Activated CD8-positive, alpha-beta memory T cell treated with anti-CD3 and anti-CD28 coated beads, Interleukin-2, amount 50 U/mL, for 4 hours (primary cell): ENCODE results near the gene ITPR1.

ENCODE experiments used
- DNase-seq: peaks from one replicate; pipeline ENCODE4 v3.0.0-alpha.2; 2020

ITPR1 gene

DNA sequence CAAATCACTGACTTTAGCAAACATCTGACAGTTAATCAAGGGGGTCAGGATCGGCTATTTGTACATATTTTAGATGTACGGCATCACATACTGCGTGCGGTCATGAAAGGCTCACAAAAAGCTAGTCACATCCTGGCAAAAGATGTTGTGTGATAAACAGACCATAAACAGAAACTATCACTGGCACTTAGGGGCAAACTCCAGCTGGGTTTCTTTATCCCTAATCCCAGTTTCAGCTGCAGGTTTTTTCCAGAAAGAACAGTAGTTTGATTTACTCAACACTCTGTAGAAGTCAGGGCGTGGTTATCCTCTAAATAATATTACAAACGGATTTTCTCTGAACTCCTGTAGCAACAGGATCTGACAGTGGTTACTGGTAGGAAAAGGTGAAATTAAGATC, 373.7 kb downstream of the ITPR1 start:
- DNase-seq: no peak

DNA sequence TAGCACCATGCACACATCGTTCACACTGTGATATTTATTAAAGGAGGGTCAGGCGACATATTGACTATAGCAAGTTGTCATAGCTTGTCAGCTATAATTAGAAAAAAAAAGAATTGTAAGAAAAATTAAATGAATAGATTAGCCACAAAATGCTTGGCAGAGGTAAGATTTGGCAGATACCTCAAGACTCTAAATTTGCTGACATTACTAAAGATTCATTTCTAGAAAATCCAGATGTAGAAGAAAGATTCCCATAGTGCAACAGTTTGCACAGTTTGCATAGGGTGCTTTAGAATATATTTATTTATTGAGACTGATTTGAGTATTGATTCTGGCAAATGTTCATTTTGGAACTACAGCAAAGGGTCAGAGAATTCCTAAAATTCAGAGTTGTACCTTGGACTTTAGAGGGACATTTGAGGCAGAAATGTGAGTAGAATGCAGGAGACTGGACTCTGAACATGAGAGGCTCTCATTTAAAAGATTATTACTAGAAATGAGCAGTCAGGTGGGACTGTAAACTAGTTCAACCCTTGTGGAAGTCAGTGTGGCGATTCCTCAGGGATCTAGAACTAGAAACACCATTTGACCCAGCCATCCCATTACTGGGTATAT, 384.1 kb downstream of the ITPR1 start:
- no peak for DNase-seq

DNA sequence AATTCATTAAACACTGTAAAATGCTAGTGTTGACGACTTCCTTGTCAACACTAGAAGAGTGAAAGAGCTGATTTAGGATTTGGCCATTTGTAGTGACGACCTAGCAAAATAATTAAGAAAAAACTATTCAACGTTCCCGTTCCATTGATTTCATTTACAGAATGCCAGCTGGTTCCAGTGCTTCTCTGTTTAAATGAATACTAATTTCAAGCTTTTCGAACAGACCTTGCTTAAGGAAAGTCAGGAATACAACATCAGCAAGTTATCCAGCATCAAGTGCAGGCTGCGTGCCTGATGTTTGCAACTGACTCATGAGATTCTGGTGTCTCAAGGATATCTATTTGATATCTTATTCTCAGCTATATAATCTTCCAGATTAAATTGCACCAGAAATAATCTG, 387.7 kb downstream of the ITPR1 start:
- DNase-seq: no peak

DNA sequence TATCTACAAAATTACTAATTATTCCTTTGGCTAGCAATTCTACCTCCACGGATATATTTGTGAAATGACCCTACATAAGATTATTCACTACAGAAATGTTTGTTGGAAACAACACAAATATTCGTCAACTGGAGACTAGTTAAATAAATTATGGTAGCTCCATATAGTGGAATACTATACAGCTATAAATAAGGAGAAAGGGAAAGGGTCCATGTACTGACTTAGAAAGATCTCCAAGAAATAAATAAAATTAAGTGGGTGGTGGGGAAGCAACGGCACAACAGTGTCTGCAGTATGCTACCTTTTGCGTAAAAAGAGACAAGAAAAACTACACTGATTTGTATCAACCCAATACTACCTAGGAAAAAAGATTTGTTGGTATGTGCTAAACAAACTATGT, 389.4 kb downstream of the ITPR1 start:
- DNase-seq: no peak

DNA sequence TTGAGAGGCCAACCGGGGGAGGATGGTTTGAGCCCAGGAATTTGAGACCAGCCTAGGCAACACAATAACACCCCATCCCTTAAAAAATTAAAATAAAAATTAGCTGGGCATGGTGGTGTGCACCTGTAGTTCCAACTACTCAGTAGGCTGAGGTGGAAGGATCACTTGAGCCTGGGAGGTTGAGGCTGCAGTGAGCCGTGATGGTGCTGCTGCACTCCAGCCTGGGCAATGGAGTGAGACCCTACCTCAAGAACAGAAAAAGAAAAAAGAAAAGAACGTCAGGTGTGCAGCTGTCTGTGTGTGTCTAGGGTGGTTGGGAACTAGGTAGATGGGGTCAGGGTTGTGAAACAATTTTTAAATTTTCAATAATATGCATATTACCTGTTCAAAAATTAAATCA, 389.9 kb downstream of the ITPR1 start:
- no peak for DNase-seq

DNA sequence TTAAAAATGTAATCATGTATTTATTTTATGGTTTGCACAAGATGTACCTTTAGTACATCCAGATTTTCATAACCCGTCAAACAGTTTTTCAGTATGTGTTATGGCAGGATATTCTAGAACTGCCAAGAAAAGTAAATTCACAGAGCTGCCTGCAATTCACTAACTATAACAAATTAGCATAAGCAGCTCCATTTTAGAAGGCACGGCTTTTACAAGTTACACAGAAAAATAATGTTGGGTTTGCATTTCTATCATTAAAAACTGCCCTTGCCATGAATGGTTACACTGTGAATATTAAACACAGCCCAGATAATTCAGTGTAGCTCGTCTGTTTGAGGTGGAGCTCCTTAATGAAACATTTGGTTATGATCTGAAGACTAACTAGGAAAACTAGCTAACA, 391.7 kb downstream of the ITPR1 start:
- no peak for DNase-seq

DNA sequence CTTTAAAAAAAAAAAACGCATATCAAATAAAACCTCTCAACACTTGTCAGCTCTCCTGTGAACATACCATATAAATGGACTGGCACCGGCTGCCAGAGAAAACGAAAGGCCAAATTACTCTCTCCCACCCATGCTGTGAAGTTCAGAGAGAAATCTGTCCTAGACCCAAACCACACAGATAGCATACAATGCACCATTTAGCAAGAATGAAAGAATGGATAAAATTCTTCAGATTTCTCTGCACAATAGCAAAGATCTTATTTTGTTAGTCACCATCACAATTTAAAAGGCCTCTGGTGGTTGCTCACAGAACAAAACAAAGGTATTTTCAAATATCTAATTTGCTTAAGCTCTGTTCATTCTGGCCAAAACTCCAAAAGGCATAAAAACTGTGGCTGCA, 392.2 kb downstream of the ITPR1 start:
- no peak for DNase-seq

DNA sequence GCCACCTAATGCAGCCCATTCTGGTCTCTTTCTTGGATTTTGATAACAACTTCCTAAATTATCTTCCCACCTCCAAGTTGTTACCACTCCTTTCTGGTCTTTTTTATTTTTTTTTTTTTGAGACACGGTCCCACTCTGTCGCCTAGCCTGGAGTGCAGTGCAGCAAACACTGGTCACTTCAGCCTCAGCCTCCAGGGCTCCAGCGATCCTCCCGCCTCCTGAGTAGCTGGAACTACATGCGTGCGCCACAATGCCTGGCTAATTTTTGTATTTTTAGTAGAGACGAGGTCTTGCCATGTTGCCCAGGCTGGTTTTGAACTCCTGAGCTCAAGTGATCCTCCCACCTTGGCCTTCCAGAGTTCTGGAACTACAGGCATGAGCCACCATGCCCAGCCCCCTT, 393.3 kb downstream of the ITPR1 start:
- no peak for DNase-seq

DNA sequence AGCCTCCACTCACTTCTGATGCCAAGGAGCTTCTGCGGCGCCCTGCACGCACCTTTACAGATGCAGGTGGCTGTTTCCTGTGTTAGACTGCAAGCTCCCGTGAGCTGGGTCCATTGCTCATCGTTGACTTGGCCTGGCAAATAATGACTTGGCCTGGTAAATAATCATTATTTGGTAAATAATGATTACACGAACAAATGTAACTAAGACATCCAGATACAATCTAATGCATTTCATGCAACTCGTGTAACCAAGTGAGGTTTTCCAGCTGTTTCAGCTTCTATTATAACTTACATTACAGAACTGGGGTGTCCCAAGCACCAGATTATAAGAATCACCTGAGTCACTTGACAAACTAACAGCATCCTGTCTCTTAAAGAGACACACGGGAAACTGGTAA, 394.0 kb downstream of the ITPR1 start:
- no peak for DNase-seq

DNA sequence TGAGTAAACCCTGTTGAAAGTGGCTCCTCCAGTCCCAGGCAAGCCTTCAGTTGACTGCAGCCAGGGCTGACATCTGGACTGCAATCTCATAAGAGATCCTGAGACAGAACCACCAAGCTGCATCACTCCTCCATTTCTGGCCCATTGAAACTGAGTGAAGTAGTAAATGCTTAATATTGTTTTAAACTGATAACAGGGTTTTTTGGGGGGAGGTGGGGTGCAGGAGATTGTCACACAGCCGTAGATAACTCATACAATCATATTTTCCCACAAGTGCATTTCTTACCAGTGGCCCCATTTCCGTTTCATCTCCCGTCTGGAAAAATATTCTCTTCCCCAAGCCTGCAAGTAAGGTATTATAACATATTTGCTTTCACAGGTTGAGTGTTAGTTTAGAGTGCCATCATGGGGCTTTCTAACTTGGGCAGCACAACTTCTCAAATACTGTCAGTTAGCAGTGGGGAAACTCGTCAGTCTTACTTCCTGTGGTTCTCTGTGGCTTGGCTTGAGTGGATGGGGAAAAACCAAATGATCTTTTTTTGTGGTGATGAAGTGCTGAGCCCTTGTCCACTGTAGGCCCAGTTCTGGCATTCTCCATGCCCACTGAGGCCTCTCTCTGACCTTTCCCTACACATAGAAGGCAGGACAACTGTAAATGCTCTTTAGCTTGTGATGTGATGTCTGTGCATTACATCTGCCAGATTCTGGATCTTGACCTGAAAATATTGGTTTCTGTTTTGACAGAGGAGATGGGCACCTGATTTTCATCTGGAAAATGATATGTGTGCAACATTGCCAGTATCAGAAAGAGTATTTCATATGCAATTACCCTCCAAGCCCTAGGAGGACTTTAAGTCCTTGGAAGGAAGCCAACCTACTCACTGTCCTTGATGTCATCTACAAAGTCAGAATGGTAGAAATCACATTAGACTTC, 396.0 kb downstream of the ITPR1 start:
- DNase-seq: no peak

DNA sequence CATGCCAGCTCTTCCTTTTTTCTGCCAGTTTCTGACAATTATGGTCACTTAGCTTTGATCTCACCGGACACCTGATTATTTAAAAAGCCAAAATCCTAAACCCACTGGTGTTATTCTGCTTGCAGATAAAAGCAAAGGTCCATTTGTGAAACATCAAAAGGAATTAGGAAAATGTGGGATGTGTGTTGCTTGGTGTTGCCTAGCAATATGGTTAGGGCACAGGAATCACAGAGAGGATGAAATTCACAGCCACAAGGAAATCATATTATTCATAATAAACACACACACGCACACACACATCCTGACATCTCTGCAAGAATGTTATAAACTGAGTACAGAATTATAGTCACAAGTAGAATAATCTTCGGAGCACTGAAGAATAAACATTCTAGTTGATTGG, 396.7 kb downstream of the ITPR1 start:
- DNase-seq: no peak

DNA sequence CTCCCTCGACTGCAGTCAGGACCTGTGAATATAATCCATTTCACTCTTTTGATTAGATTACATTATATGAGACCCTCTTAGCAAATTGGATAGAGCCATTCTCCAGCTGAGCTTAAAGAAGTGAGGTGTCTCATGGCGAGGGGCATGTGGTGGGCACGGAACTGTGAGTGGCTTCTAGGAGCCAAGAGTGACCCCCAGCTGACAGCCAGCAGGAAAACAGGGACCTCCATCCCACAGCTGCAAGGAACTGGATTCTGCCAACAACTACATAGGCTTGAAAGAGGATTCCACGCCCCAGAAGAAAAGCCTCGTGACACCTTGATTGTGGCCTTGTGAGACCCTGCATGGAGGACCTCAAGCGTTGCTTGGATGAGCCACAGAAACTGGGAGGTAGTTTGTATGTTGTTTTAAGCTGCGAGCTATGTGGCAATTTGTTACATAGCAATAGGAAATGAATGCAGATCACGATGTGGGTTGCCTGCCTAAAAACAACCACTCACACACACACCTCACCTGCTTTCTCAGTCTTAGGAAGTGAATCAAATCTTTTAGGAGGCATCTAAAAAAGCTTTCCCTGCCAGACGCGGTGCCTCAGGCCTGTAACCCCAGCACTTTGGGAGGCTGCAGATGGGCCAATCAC, 401.9 kb downstream of the ITPR1 start:
- no peak for DNase-seq

DNA sequence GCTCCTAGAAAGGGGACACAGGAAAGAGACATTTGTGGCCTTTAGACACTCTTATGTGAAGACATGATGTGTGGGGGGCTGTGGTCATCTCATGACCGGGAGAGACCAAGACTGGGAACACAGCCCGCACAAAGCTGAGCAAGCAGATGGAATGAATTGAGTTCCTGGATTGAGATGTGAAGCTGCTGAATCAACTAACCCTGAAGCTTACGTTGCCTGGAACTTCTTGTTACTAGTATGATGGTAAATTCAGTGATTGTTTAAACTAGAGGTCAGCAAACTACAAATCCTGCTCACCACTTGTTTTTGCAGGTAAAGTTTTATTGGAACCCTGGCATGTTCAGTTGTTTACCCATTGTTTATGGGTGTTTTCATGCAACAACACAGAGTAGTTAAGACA, 402.7 kb downstream of the ITPR1 start:
- DNase-seq: no peak
